Liver (tissue), 9 donors: ENCODE data around the gene DCC. TPM values are rescaled to one million over a fixed set of nuclear protein-coding genes. Genes with fewer than 3 reads are reported as not detected.

Source experiments
- DNase-seq: peaks from one replicate; pipeline ENCODE4 v3.0.0-alpha.2; 2017; ENCODE audit warnings: low spot score
- H3K27ac ChIP-seq, 2 donors: one replicate each; pipeline ENCODE4 v1.7.0; 2013; ENCODE audit warnings: inconsistent platforms in 2 of 2, low read length in 2 of 2, control low read depth in 1 of 2, low read depth in 1 of 2, mild to moderate bottlenecking in 1 of 2
- H3K27me3 ChIP-seq, 4 donors: one replicate each; pipeline versions ENCODE4 v1.6.1 to v1.7.0; 2013; ENCODE audit warnings: low read length in 3 of 4, inconsistent platforms in 1 of 4, mild to moderate bottlenecking in 1 of 4, moderate library complexity in 1 of 4; ENCODE audit not compliant: control insufficient read depth in 4 of 4, insufficient read depth in 4 of 4
- H3K36me3 ChIP-seq, 4 donors: one replicate each; pipeline versions ENCODE4 v1.6.1 to v1.7.0; 2013; ENCODE audit warnings: low read length in 3 of 4, mild to moderate bottlenecking in 3 of 4, low read depth in 1 of 4, moderate library complexity in 1 of 4; ENCODE audit not compliant: control insufficient read depth in 4 of 4, insufficient read depth in 3 of 4
- H3K4me1 ChIP-seq, 4 donors: one replicate each; pipeline versions ENCODE4 v1.6.1 to v1.7.0; 2013; ENCODE audit warnings: low read length in 3 of 4, mild to moderate bottlenecking in 3 of 4, moderate library complexity in 1 of 4; ENCODE audit not compliant: control insufficient read depth in 4 of 4, insufficient read depth in 4 of 4
- H3K4me3 ChIP-seq, 3 donors: one replicate each; pipeline versions ENCODE4 v1.6.1 to v1.7.0; 2013; ENCODE audit warnings: low read length in 3 of 3, control low read depth in 1 of 3, low read depth in 1 of 3, mild to moderate bottlenecking in 1 of 3
- H3K9ac ChIP-seq, 2 donors: one replicate each; pipeline ENCODE4 v1.7.0; 2013; ENCODE audit warnings: low read length in 2 of 2, mild to moderate bottlenecking in 2 of 2, moderate library complexity in 2 of 2, control low read depth in 1 of 2, low read depth in 1 of 2
- H3K9me3 ChIP-seq, 4 donors: one replicate each; pipeline versions ENCODE4 v1.6.1 to v1.7.0; 2013; ENCODE audit warnings: low read length in 3 of 4; ENCODE audit not compliant: control insufficient read depth in 4 of 4
- EGR1 ChIP-seq, 2 donors: IDR thresholded peaks; 2 replicates each; pipeline ENCODE4 v1.6.1; 2016 to 2018; ENCODE audit warnings: antibody characterized with exemption in 2 of 2, low read depth in 2 of 2
- FOXA1 ChIP-seq: IDR thresholded peaks from 2 replicates; pipeline ENCODE4 v1.6.1; 2016; ENCODE audit warnings: antibody characterized with exemption
- FOXA2 ChIP-seq: IDR thresholded peaks from 2 replicates; pipeline ENCODE4 v1.6.1; 2016; ENCODE audit warnings: antibody characterized with exemption
- GABPA ChIP-seq, 2 donors: IDR thresholded peaks in 1 of 2; conservative IDR thresholded peaks in 1 of 2; 2 replicates each; pipeline ENCODE4 v1.6.1; 2016; ENCODE audit warnings: antibody characterized with exemption in 2 of 2, mild to moderate bottlenecking in 1 of 2, moderate library complexity in 1 of 2
- HNF4A ChIP-seq, 2 donors: conservative IDR thresholded peaks; 2 replicates each; pipeline ENCODE4 v1.6.1; 2016; ENCODE audit warnings: antibody characterized with exemption in 2 of 2, mild to moderate bottlenecking in 2 of 2
- HNF4G ChIP-seq: IDR thresholded peaks from 2 replicates; pipeline ENCODE4 v1.6.1; 2016; ENCODE audit warnings: antibody characterized with exemption
- JUND ChIP-seq, 2 donors: IDR thresholded peaks; 2 replicates each; pipeline ENCODE4 v1.6.1; 2016; ENCODE audit warnings: antibody characterized with exemption in 2 of 2
- NR2F2 ChIP-seq: IDR thresholded peaks from 2 replicates; pipeline ENCODE4 v1.6.1; 2016; ENCODE audit warnings: antibody characterized with exemption
- RAD21 ChIP-seq, 2 donors: IDR thresholded peaks; 2 replicates each; pipeline ENCODE4 v1.6.1; 2016; ENCODE audit warnings: antibody characterized with exemption in 2 of 2, mild to moderate bottlenecking in 2 of 2
- RXRA ChIP-seq, 2 donors: IDR thresholded peaks; 2 replicates each; pipeline ENCODE4 v1.6.1; 2017 to 2018; ENCODE audit warnings: antibody characterized with exemption in 2 of 2, mild to moderate bottlenecking in 1 of 2
- SP1 ChIP-seq: IDR thresholded peaks from 2 replicates; pipeline ENCODE4 v1.6.1; 2018; ENCODE audit warnings: antibody characterized with exemption, mild to moderate bottlenecking
- TAF1 ChIP-seq: conservative IDR thresholded peaks from 2 replicates; pipeline ENCODE4 v1.6.1; 2016; ENCODE audit warnings: antibody characterized with exemption, mild to moderate bottlenecking
- YY1 ChIP-seq: IDR thresholded peaks from 2 replicates; pipeline ENCODE4 v1.6.1; 2016; ENCODE audit warnings: antibody characterized with exemption, mild to moderate bottlenecking
- WGBS: extraction: QIAGEN DNeasy Blood & Tissue Kit; methylation state at CpG from one replicate; pipeline ENCODE4 v1.1.7; 2013; 5-methylcytosine and 5-hydroxymethylcytosine counted together
- polyA plus RNA-seq, 2 donors: library from polyadenylated mRNA; stranded (reverse) in 1 of 2; unstranded in 1 of 2; fragments of 200-250 nt in 1 of 2; fragments of >200 nt in 1 of 2; fragmentation: Nextera tagmentation in 1 of 2; extraction: Ambion mirVana in 1 of 2; gene quantifications; one replicate each; pipeline versions ENCODE4 v1.2.1 to v1.2.3, GENCODE V29; 2013 to 2015
- total RNA-seq, 2 donors: library from RNA; depleted of rRNA; stranded (reverse); fragments of >200 nt; gene quantifications; one replicate each; pipeline ENCODE4 v1.2.3, GENCODE V29; 2014
- TF ChIP-seq, protein P1 (sequence below): fragments of 150-350 bp; IDR thresholded peaks from 2 replicates; pipeline ENCODE4 v1.5.1; 2017; ENCODE audit warnings: improper control_type of control experiment, low read depth, low read length; ENCODE audit not compliant: missing input control
- TF ChIP-seq, protein P2 (sequence below): IDR thresholded peaks from 2 replicates; pipeline ENCODE4 v1.6.1; 2016; ENCODE audit warnings: antibody characterized with exemption
- TF ChIP-seq, protein P3 (sequence below): IDR thresholded peaks from 2 replicates; pipeline ENCODE4 v1.6.1; 2016; ENCODE audit warnings: antibody characterized with exemption, mild to moderate bottlenecking
- TF ChIP-seq, protein P4 (sequence below): IDR thresholded peaks from 2 replicates; pipeline ENCODE4 v1.6.1; 2016; ENCODE audit warnings: antibody characterized with exemption
- donor health status: healthy.
- donor health status: healthy.
- donor health status: healthy.
- donor health status: healthy.
- donor health status: healthy.

The DCC gene
- total and polyA plus RNA-seq, 4 donors: under 0.01 to 0.03 TPM; not detected in 2

- Histone ChIP-seq H3K9me3 (no peaks in the 10 kb centered on the region), H3K9ac (no peak overlapping the region), H3K27ac (no peak overlapping the region), H3K4me3 (no peak overlapping the region), H3K27me3 (no peaks in the 10 kb centered on the region), H3K36me3 (no peaks in the 10 kb centered on the region), H3K4me1 (no peaks in the 10 kb centered on the region)
- no peak for DNase-seq
- TF ChIP-seq HNF4A (conservative IDR thresholded peaks at IDR 0.05) (no peak), RXRA (IDR thresholded peaks at IDR 0.05) (no peak), EGR1 (IDR thresholded peaks at IDR 0.05; ENCODE audit: low read depth in 2 of 2) (no peak), RAD21 (IDR thresholded peaks at IDR 0.05) (no peak), FOXA1 (no peak), FOXA2 (no peak), TAF1 (no peak), SP1 (no peak), GABPA (IDR thresholded peaks at IDR 0.05 in 1 of 2, conservative IDR thresholded peaks at IDR 0.05 in 1 of 2) (no peak)
- TF ChIP-seq, protein P1, sequence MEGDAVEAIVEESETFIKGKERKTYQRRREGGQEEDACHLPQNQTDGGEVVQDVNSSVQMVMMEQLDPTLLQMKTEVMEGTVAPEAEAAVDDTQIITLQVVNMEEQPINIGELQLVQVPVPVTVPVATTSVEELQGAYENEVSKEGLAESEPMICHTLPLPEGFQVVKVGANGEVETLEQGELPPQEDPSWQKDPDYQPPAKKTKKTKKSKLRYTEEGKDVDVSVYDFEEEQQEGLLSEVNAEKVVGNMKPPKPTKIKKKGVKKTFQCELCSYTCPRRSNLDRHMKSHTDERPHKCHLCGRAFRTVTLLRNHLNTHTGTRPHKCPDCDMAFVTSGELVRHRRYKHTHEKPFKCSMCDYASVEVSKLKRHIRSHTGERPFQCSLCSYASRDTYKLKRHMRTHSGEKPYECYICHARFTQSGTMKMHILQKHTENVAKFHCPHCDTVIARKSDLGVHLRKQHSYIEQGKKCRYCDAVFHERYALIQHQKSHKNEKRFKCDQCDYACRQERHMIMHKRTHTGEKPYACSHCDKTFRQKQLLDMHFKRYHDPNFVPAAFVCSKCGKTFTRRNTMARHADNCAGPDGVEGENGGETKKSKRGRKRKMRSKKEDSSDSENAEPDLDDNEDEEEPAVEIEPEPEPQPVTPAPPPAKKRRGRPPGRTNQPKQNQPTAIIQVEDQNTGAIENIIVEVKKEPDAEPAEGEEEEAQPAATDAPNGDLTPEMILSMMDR: no peak
- TF ChIP-seq, protein P2, sequence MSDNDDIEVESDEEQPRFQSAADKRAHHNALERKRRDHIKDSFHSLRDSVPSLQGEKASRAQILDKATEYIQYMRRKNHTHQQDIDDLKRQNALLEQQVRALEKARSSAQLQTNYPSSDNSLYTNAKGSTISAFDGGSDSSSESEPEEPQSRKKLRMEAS: no peak
- TF ChIP-seq, protein P3, sequence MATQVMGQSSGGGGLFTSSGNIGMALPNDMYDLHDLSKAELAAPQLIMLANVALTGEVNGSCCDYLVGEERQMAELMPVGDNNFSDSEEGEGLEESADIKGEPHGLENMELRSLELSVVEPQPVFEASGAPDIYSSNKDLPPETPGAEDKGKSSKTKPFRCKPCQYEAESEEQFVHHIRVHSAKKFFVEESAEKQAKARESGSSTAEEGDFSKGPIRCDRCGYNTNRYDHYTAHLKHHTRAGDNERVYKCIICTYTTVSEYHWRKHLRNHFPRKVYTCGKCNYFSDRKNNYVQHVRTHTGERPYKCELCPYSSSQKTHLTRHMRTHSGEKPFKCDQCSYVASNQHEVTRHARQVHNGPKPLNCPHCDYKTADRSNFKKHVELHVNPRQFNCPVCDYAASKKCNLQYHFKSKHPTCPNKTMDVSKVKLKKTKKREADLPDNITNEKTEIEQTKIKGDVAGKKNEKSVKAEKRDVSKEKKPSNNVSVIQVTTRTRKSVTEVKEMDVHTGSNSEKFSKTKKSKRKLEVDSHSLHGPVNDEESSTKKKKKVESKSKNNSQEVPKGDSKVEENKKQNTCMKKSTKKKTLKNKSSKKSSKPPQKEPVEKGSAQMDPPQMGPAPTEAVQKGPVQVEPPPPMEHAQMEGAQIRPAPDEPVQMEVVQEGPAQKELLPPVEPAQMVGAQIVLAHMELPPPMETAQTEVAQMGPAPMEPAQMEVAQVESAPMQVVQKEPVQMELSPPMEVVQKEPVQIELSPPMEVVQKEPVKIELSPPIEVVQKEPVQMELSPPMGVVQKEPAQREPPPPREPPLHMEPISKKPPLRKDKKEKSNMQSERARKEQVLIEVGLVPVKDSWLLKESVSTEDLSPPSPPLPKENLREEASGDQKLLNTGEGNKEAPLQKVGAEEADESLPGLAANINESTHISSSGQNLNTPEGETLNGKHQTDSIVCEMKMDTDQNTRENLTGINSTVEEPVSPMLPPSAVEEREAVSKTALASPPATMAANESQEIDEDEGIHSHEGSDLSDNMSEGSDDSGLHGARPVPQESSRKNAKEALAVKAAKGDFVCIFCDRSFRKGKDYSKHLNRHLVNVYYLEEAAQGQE: no peak
- 25% methylated on average over 1 of the region's 1 CpG for WGBS
Observed at GRCh38 chr18:52409727-52410126, 69.7 kb downstream of the DCC start.

GRCh38 chr18:52415131-52415530 lies 75.1 kb downstream of the DCC start:
- no peaks in the 10 kb centered on the region for H3K4me1 ChIP-seq
- no peak overlapping the region for H3K9ac ChIP-seq
- no peaks in the 10 kb centered on the region for H3K36me3 ChIP-seq
- WGBS: 89% methylated on average over 3 of the region's 3 CpGs
- no peaks in the 10 kb centered on the region for H3K9me3 ChIP-seq
- H3K4me3 ChIP-seq: no peak overlapping the region
- DNase-seq: no peak
- H3K27ac ChIP-seq: no peak overlapping the region
- peaks cover 0 to under 1% (median 0%) of the 10 kb centered on the region in 4 donors for H3K27me3 ChIP-seq
- TF ChIP-seq, protein P4, sequence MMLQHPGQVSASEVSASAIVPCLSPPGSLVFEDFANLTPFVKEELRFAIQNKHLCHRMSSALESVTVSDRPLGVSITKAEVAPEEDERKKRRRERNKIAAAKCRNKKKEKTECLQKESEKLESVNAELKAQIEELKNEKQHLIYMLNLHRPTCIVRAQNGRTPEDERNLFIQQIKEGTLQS: no peak
- TF ChIP-seq HNF4G (no peak), RAD21 (IDR thresholded peaks at IDR 0.05) (no peak), JUND (IDR thresholded peaks at IDR 0.05) (no peak), NR2F2 (no peak), FOXA2 (no peak), HNF4A (conservative IDR thresholded peaks at IDR 0.05) (no peak), SP1 (no peak), GABPA (IDR thresholded peaks at IDR 0.05 in 1 of 2, conservative IDR thresholded peaks at IDR 0.05 in 1 of 2) (no peak), RXRA (IDR thresholded peaks at IDR 0.05) (no peak), YY1 (no peak), FOXA1 (no peak), EGR1 (IDR thresholded peaks at IDR 0.05; ENCODE audit: low read depth in 2 of 2) (no peak), TAF1 (no peak)
- TF ChIP-seq, protein P1: no peak
- TF ChIP-seq, protein P3: no peak
- TF ChIP-seq, protein P2: no peak
